CD4-positive, alpha-beta memory T cell (primary cell): ENCODE data around the gene CNGB1. TPM values are rescaled to one million over a fixed set of nuclear protein-coding genes. Genes with fewer than 3 reads are reported as not detected.
"Not testable (repeated sequence)": the region's sequence is repeated elsewhere in the genome, so short reads cannot be mapped to it uniquely, and the experiment has no call there.

Source experiments
- CTCF ChIA-PET: fragments of 350-600 bp; sonication (Branson Sonifier 250); formaldehyde crosslinking; loops from one replicate; lab custom pipeline; 2021; ENCODE audit warnings: inconsistent platforms; ENCODE audit not compliant: partially characterized antibody; lab: Charles Lee
- POLR2A ChIA-PET: fragments of 350-600 bp; sonication (Branson Sonifier 250); formaldehyde crosslinking; loops from one replicate; lab custom pipeline; 2021; ENCODE audit not compliant: partially characterized antibody; lab: Charles Lee
- DNase-seq, 5 donors: peaks; one replicate each; pipeline versions ENCODE4 v3.0.0 to v3.0.0-alpha.2; 2020 to 2022; ENCODE audit warnings: mixed read lengths in 1 of 5
- H3K27ac ChIP-seq: one replicate; pipeline ENCODE4 v1.7.0; 2013; ENCODE audit warnings: low read depth, low read length
- H3K27me3 ChIP-seq: 2 replicates; pipeline ENCODE4 v1.7.0; 2013; ENCODE audit warnings: mild to moderate bottlenecking, low read length, moderate library complexity; ENCODE audit not compliant: insufficient read depth
- H3K36me3 ChIP-seq: 2 replicates; pipeline ENCODE4 v1.7.0; 2013; ENCODE audit warnings: mild to moderate bottlenecking, low read length, moderate library complexity; ENCODE audit not compliant: insufficient read depth
- H3K4me1 ChIP-seq: 2 replicates; pipeline ENCODE4 v1.7.0; 2013; ENCODE audit warnings: mild to moderate bottlenecking, low read length, moderate library complexity; ENCODE audit not compliant: insufficient read depth
- H3K4me3 ChIP-seq, 2 donors: one replicate each; pipeline ENCODE4 v1.7.0; 2013; ENCODE audit warnings: low read length in 2 of 2, mild to moderate bottlenecking in 1 of 2
- H3K9me3 ChIP-seq, 2 donors: one replicate each; pipeline ENCODE4 v1.7.0; 2013; ENCODE audit warnings: low read length in 2 of 2, control low read depth in 1 of 2; ENCODE audit not compliant: control insufficient read depth in 1 of 2
- H3K27ac Mint-ChIP-seq, 7 donors: one replicate each; pipeline ENCODE4 v1.8.0; 2020 to 2021; ENCODE audit warnings: mixed read lengths in 7 of 7, mild to moderate bottlenecking in 6 of 7, inconsistent platforms in 3 of 7, moderate library complexity in 3 of 7
- H3K27me3 Mint-ChIP-seq, 2 donors: one replicate each; pipeline ENCODE4 v1.8.0; 2020 to 2021; ENCODE audit warnings: mixed read lengths in 2 of 2
- H3K36me3 Mint-ChIP-seq, 2 donors: one replicate each; pipeline ENCODE4 v1.8.0; 2020 to 2021; ENCODE audit warnings: mixed read lengths in 2 of 2, inconsistent platforms in 1 of 2, mild to moderate bottlenecking in 1 of 2
- H3K4me1 Mint-ChIP-seq, 4 donors: one replicate each; pipeline ENCODE4 v1.8.0; 2020 to 2021; ENCODE audit warnings: mixed read lengths in 4 of 4, mild to moderate bottlenecking in 1 of 4
- H3K4me3 Mint-ChIP-seq, 8 donors: one replicate each; pipeline ENCODE4 v1.8.0; 2020 to 2021; ENCODE audit warnings: mixed read lengths in 8 of 8, mild to moderate bottlenecking in 7 of 8, moderate library complexity in 6 of 8, inconsistent platforms in 3 of 8
- H3K9me3 Mint-ChIP-seq, 8 donors: one replicate each; pipeline ENCODE4 v1.8.0; 2020 to 2021; ENCODE audit warnings: mixed read lengths in 8 of 8, mild to moderate bottlenecking in 5 of 8, inconsistent platforms in 3 of 8, moderate library complexity in 1 of 8
- intact Hi-C: fragments of 100-400 bp; cut with micrococcal nuclease; formaldehyde crosslinking; loops from one replicate; pipeline ENCODE4 v1.15.1; 2023
- polyA plus RNA-seq, 2 donors: library from polyadenylated mRNA; unstranded; fragments of 300-500 nt; fragmentation: Illumina TruSeq; gene quantifications; one replicate each; pipeline ENCODE4 v1.2.3, GENCODE V29; 2021
- total RNA-seq, 2 experiments: library from RNA; stranded (reverse); gene quantifications; one replicate each; pipeline ENCODE4 v1.2.3, GENCODE V29; 2021

Gene CNGB1
- total and polyA plus RNA-seq, 4 experiments from 2014 or later, result not detected

- H3K36me3 Mint-ChIP-seq, result no peaks in the 10 kb centered on the region
- no peaks in the 10 kb centered on the region for H3K9me3 Mint-ChIP-seq
- CTCF ChIA-PET, result no interaction called here
- POLR2A ChIA-PET, result no interaction called here
- no peak overlapping the region for H3K4me3 Mint-ChIP-seq
- no peak overlapping the region for H3K27ac ChIP-seq
- no peak overlapping the region for H3K27ac Mint-ChIP-seq
- H3K27me3 Mint-ChIP-seq, result peaks cover 6 to 16% of the 10 kb centered on the region in 2 donors
- H3K36me3 ChIP-seq, result no peaks in the 10 kb centered on the region
- no peaks in the 10 kb centered on the region for H3K9me3 ChIP-seq
- intact Hi-C loops, result no loop called here
- no peaks in the 10 kb centered on the region for H3K4me1 Mint-ChIP-seq
- no peak overlapping the region for H3K4me3 ChIP-seq
- H3K4me1 ChIP-seq, result no peaks in the 10 kb centered on the region
- no peak for DNase-seq
- no peaks in the 10 kb centered on the region for H3K27me3 ChIP-seq
These were observed 105.0 kb downstream of the CNGB1 start for GRCh38 chr16:57865746-57866528.

- intact Hi-C loops, result loop anchor here (1.0 kb wide), 2 partner anchors 68 to 106 kb away; no protein-coding TSS in a partner anchor
- POLR2A ChIA-PET, result no interaction called here
- no peaks in the 10 kb centered on the region for H3K4me1 ChIP-seq
These were observed 107.3 kb downstream of the CNGB1 start for GRCh38 chr16:57863434-57864160.

GRCh38 chr16:57862698-57863433 is 108.1 kb downstream of the CNGB1 start:
- Mint-ChIP-seq H3K4me3 (no peak overlapping the region), H3K27ac (no peak overlapping the region), H3K27me3 (peaks cover 4 to 25% of the 10 kb centered on the region in 2 donors), H3K4me1 (no peaks in the 10 kb centered on the region), H3K9me3 (peaks cover 0 to 5% (median 0%) of the 10 kb centered on the region in 8 donors), H3K36me3 (no peaks in the 10 kb centered on the region)
- Histone ChIP-seq H3K9me3 (no peaks in the 10 kb centered on the region), H3K4me3 (no peak overlapping the region), H3K27me3 (no peaks in the 10 kb centered on the region), H3K27ac (no peak overlapping the region), H3K36me3 (no peaks in the 10 kb centered on the region), H3K4me1 (no peaks in the 10 kb centered on the region)
- intact Hi-C loops, result loop anchor here (1.0 kb wide), 2 partner anchors 68 to 106 kb away; no protein-coding TSS in a partner anchor
- ChIA-PET CTCF (interaction anchor here (0.8 to 2.3 kb wide), 8 partner anchors 14 to 287 kb away, joined by 3 to 12 read pairs (median 4); no protein-coding TSS in a partner anchor), POLR2A (no interaction called here)
- no peak for DNase-seq

More at GRCh38 chr16:57863434-57864160, 107.3 kb downstream of the CNGB1 start:
- Histone ChIP-seq H3K9me3 (no peaks in the 10 kb centered on the region), H3K36me3 (no peaks in the 10 kb centered on the region), H3K27me3 (no peaks in the 10 kb centered on the region), H3K4me3 (no peak overlapping the region), H3K27ac (no peak overlapping the region)
- H3K27me3 Mint-ChIP-seq, result peaks cover 4 to 23% of the 10 kb centered on the region in 2 donors
- H3K36me3 Mint-ChIP-seq, result no peaks in the 10 kb centered on the region
- no peaks in the 10 kb centered on the region for H3K4me1 Mint-ChIP-seq
- no peaks in the 10 kb centered on the region for H3K9me3 Mint-ChIP-seq
- no peak overlapping the region for H3K4me3 Mint-ChIP-seq
- no peak for DNase-seq
- CTCF ChIA-PET, result interaction anchor here (0.8 to 2.3 kb wide), 8 partner anchors 15 to 287 kb away, joined by 3 to 12 read pairs (median 4); no protein-coding TSS in a partner anchor
- H3K27ac Mint-ChIP-seq, result peak overlapping the region in 1 of 7 donors; percentile 0

- no peaks in the 10 kb centered on the region for H3K36me3 ChIP-seq
- no peak overlapping the region for H3K4me3 Mint-ChIP-seq
- peaks cover 6 to 21% of the 10 kb centered on the region in 2 donors for H3K27me3 Mint-ChIP-seq
- H3K9me3 ChIP-seq, result no peaks in the 10 kb centered on the region
- ChIA-PET CTCF (interaction anchor here (0.6 kb wide), 1 partner anchor 25 kb away, joined by 3 read pairs; no protein-coding TSS in a partner anchor), POLR2A (no interaction called here)
- H3K27ac ChIP-seq, result no peak overlapping the region
- no peak for DNase-seq
- H3K36me3 Mint-ChIP-seq, result no peaks in the 10 kb centered on the region
- no peaks in the 10 kb centered on the region for H3K4me1 ChIP-seq
- no peak overlapping the region for H3K27ac Mint-ChIP-seq
- no peaks in the 10 kb centered on the region for H3K27me3 ChIP-seq
- intact Hi-C loops, result no loop called here
- no peak overlapping the region for H3K4me3 ChIP-seq
- no peaks in the 10 kb centered on the region for H3K4me1 Mint-ChIP-seq
- H3K9me3 Mint-ChIP-seq, result peaks cover 0 to 11% (median 6%) of the 10 kb centered on the region in 8 donors
These were observed 111.6 kb downstream of the CNGB1 start for GRCh38 chr16:57859331-57859730.

GRCh38 chr16:57858635-57859034 is 112.3 kb downstream of the CNGB1 start:
- H3K4me3 Mint-ChIP-seq, result no peak overlapping the region
- Histone ChIP-seq H3K9me3 (no peaks in the 10 kb centered on the region), H3K27me3 (no peaks in the 10 kb centered on the region), H3K4me3 (no peak overlapping the region), H3K36me3 (no peaks in the 10 kb centered on the region), H3K27ac (no peak overlapping the region), H3K4me1 (no peaks in the 10 kb centered on the region)
- no peak overlapping the region for H3K27ac Mint-ChIP-seq
- no peaks in the 10 kb centered on the region for H3K36me3 Mint-ChIP-seq
- ChIA-PET POLR2A (interaction anchor here (0.7 kb wide), 1 partner anchor 48 kb away, joined by 3 read pairs; no protein-coding TSS in a partner anchor), CTCF (interaction anchor here (0.9 kb wide), 1 partner anchor 9 kb away, joined by 3 read pairs; no protein-coding TSS in a partner anchor)
- H3K27me3 Mint-ChIP-seq, result peaks cover 6 to 21% of the 10 kb centered on the region in 2 donors
- H3K9me3 Mint-ChIP-seq, result peaks cover 0 to 11% (median 6%) of the 10 kb centered on the region in 8 donors
- H3K4me1 Mint-ChIP-seq, result no peaks in the 10 kb centered on the region
- no peak for DNase-seq
- intact Hi-C loops, result no loop called here

GRCh38 chr16:57857991-57858390 is 112.9 kb downstream of the CNGB1 start:
- intact Hi-C loops, result not testable (repeated sequence)

More at GRCh38 chr16:57857991-57858390, 112.9 kb downstream of the CNGB1 start:
- CTCF ChIA-PET, result interaction anchor here (0.9 kb wide), 1 partner anchor 10 kb away, joined by 3 read pairs; no protein-coding TSS in a partner anchor
- H3K36me3 ChIP-seq, H3K27ac ChIP-seq, H3K36me3 Mint-ChIP-seq, H3K27ac Mint-ChIP-seq, H3K27me3 ChIP-seq, DNase-seq, H3K4me3 ChIP-seq, H3K9me3 ChIP-seq, POLR2A ChIA-PET, H3K4me1 Mint-ChIP-seq, H3K4me3 Mint-ChIP-seq, H3K4me1 ChIP-seq: not testable (repeated sequence)
- H3K27me3 Mint-ChIP-seq, result peaks cover 6 to 18% of the 10 kb centered on the region in 2 donors
- H3K9me3 Mint-ChIP-seq, result peaks cover 0 to 11% (median 6%) of the 10 kb centered on the region in 8 donors
